NCI-H1436 (cell line): ENCODE measurements around the gene PLSCR5.

Source experiments
- DNase-seq: peaks from one replicate; lab custom pipeline; 2025; lab: John Stamatoyannopoulos, UW

PLSCR5 gene

GRCh38 chr3:146605106-146605505, at the start of gene PLSCR5:
PLSCR5 (minus strand) TSS chr3:146605346; CDS start chr3:146605212, 134 bp downstream.
- DNase-seq = no peak

GRCh38 chr3:146653978-146654377, 48.8 kb upstream of the PLSCR5 start:
- DNase-seq = no peak

GRCh38 chr3:146650691-146651442, 45.7 kb upstream of the PLSCR5 start:
- no peak for DNase-seq

- DNase-seq = no peak
Measured at GRCh38 chr3:146646261-146646660, 41.1 kb upstream of the PLSCR5 start.

- peak; percentile 30 for DNase-seq
Measured at GRCh38 chr3:146640955-146641867, 36.1 kb upstream of the PLSCR5 start.

GRCh38 chr3:146640361-146640760, 35.2 kb upstream of the PLSCR5 start:
- DNase-seq = no peak

GRCh38 chr3:146638718-146639117, 33.6 kb upstream of the PLSCR5 start:
- no peak for DNase-seq

GRCh38 chr3:146637871-146638270, 32.7 kb upstream of the PLSCR5 start:
- no peak for DNase-seq

GRCh38 chr3:146636881-146637280, 31.7 kb upstream of the PLSCR5 start:
- no peak for DNase-seq

GRCh38 chr3:146634346-146634745, 29.2 kb upstream of the PLSCR5 start:
- no peak for DNase-seq

GRCh38 chr3:146628671-146629070, 23.5 kb upstream of the PLSCR5 start:
- no peak for DNase-seq

GRCh38 chr3:146626403-146627122, 21.4 kb upstream of the PLSCR5 start:
- DNase-seq = no peak

GRCh38 chr3:146625186-146625775, 20.1 kb upstream of the PLSCR5 start:
- DNase-seq = no peak

GRCh38 chr3:146621723-146622122, 16.6 kb upstream of the PLSCR5 start:
- DNase-seq = no peak

- DNase-seq = no peak
Measured at GRCh38 chr3:146612015-146612414, 6.9 kb upstream of the PLSCR5 start.

GRCh38 chr3:146611096-146611495, 6.0 kb upstream of the PLSCR5 start:
- no peak for DNase-seq

GRCh38 chr3:146598535-146598934, 6.6 kb downstream of the PLSCR5 start:
- DNase-seq = no peak

GRCh38 chr3:146594843-146595482, 10.2 kb downstream of the PLSCR5 start:
- no peak for DNase-seq

GRCh38 chr3:146593776-146594175, 11.4 kb downstream of the PLSCR5 start:
- no peak for DNase-seq

- DNase-seq = no peak
Measured at GRCh38 chr3:146590521-146590920, 14.6 kb downstream of the PLSCR5 start.

- peak; percentile 49 for DNase-seq
Measured at GRCh38 chr3:146589899-146590508, 15.1 kb downstream of the PLSCR5 start.
